Measurements from ENCODE around the gene ADNP2.

ADNP2 gene

DNA sequence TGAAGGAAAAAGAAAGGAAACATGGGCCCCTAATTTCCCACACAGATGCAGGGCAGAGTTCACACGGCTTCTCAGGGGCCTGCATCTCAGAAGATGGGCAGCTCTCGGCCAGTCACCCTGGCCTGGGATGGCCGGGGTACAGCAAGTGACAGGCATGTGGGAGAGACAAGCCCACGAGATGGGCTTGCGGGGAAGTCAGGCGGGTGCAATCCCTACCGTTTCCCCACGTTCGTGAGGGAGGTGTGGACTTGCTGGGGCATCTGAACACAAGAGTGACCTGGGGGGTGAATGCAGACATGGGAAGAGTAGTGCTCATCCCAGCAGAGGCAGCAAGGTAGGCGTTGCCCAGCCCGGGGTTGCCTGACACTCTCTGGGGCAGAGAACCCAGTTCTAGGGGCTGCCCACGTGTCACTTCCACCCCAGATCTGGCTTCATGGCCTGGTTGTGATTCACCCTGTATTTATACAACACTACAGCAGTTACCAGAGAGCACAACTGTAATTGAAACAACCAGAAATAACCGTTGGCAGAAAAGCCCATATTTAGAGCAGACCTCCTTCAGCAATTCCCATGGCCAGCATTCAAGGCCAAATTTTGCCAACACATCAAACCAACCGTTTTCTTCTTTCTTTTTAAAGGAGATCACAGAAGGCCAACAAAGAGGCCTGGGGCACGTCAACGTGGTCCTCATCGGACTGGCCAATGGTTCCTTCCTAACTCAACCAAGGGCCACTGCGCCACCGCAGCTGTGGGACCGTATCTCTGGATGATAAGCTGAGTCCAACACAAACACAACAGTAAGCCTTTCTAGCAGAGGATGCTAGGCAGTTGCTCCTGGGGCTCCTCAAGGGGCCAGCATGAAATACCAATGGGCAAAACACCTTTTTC is 79.8 kb downstream of the ADNP2 start:
- no peak for DNase-seq (ENCODE audit: low spot score)

DNA sequence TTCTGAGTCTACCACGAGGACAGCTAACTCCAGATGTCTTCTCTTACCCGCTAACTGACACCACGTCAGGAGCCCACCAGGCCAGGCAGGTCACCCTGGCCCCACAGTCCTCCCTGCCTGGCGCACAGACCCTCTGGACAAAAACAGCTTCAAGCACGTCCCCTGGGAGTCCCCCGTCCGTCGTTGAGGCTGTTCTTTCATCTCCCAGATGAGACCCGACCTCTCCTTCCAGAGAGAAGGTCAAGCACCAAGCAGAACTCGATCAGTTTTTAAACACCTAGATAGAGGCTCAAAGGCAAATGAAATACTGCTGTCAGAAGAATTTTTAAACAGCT is 80.4 kb downstream of the ADNP2 start:
- no peak for DNase-seq (ENCODE audit: low spot score)

Measured in hematopoietic multipotent progenitor cell treated with erythropoietin and hydrocortisone succinate and interleukin-3 and kit ligand, for 17 days (in vitro differentiated cells).